HEK293T (cell line): ENCODE data around the gene EMX1.

ENCODE experiments used
- FOXK2 ChIP-seq: fragments of 450-650 bp; IDR thresholded peaks from 2 replicates; pipeline ENCODE4 v1.6.1; 2016; ENCODE audit warnings: mild to moderate bottlenecking
- FOXM1 ChIP-seq: fragments of 450-650 bp; IDR thresholded peaks from 2 replicates; pipeline ENCODE4 v1.6.1; 2017; ENCODE audit warnings: mild to moderate bottlenecking, borderline replicate concordance
- TF ChIP-seq, protein P1 (sequence below): fragments of 450-650 bp; IDR thresholded peaks from 2 replicates; pipeline ENCODE4 v1.6.1; 2016

- TF ChIP-seq, protein P1, sequence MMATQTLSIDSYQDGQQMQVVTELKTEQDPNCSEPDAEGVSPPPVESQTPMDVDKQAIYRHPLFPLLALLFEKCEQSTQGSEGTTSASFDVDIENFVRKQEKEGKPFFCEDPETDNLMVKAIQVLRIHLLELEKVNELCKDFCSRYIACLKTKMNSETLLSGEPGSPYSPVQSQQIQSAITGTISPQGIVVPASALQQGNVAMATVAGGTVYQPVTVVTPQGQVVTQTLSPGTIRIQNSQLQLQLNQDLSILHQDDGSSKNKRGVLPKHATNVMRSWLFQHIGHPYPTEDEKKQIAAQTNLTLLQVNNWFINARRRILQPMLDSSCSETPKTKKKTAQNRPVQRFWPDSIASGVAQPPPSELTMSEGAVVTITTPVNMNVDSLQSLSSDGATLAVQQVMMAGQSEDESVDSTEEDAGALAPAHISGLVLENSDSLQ: no peak
- no peak for TF ChIP-seq FOXM1
- no peak for TF ChIP-seq FOXK2
These were observed 3.2 kb downstream of the EMX1 start for GRCh38 chr2:72920318-72921087.
